ENCODE data around the gene SMAD9. TPM values are rescaled to one million over a fixed set of nuclear protein-coding genes. Genes with fewer than 3 reads are reported as not detected.
A peak's percentile ranks its signal among the peaks of the same experiment; 100 is the strongest.

SMAD9 gene
- total and polyA plus RNA-seq, 5 donors from 2014 or later: 0.06 to 0.15 (median 0.08) TPM; not detected in 2

DNA sequence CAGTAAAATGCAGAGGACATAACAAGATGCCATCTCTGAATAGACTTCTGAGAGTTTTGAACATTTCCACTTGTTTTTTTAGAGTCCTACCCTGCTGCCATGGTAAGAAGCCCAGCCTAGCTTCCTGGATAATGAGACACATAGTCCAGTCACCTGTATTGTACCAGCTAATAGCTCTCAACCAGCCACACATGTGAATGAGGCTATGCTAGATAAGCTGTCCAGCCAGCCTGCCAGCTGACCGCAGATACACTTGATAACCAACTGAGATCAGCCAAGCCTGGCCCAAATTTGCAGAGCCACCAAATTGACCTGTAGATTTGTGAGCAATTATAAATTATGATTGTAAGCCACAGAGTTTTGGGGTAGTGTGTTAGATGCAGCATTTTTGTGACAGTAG lies 90.3 kb downstream of the SMAD9 start:
- Mint-ChIP-seq H3K4me3 (no peak overlapping the region), H3K9me3 (no peaks in the 10 kb centered on the region), H3K27ac (peak overlapping the region in 2 of 3 donors; percentile 6 to 31), H3K4me1 (peaks cover 5 to 10% (median 7%) of the 10 kb centered on the region in 4 donors), H3K36me3 (peaks cover 16% of the 10 kb centered on the region), H3K27me3 (no peaks in the 10 kb centered on the region)
- Histone ChIP-seq H3K4me3 (ENCODE audit: low read depth, low read length) (no peak overlapping the region), H3K27ac (ENCODE audit: insufficient read depth, low read length, poor library complexity, severe bottlenecking) (no peak overlapping the region), H3K36me3 (ENCODE audit: control insufficient read depth, insufficient read depth, low read length) (peaks cover 27% of the 10 kb centered on the region), H3K9me3 (ENCODE audit: control insufficient read depth in 2 of 2, low read length in 2 of 2) (no peaks in the 10 kb centered on the region), H3K27me3 (ENCODE audit: control insufficient read depth, insufficient read depth, low read length) (no peaks in the 10 kb centered on the region), H3K4me1 (ENCODE audit: control insufficient read depth, insufficient read depth, low read length, poor library complexity, severe bottlenecking) (no peaks in the 10 kb centered on the region)
- ATAC-seq (ENCODE audit: low read depth in 2 of 2): no peak
- no peak for DNase-seq

DNA sequence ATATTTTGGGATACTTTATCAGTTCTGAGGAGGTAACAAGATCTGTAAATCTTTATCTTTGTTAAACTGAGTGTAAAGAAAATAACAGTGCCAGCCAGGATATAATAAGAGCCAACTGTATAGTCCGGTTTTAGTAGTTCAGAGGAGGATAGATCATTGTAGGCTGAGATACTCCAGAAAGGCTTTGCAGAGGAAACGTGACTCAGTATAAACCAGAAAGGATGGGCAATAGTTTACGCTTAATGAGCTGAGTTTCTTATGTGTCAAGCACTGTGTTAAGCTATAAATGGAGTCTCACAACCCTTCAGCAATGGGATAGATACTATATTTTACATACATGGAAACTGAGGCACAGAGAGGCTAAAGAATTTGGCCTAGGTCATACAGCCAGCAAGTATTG lies 97.3 kb downstream of the SMAD9 start:
- peaks cover 5% of the 10 kb centered on the region for H3K27me3 Mint-ChIP-seq
- no peaks in the 10 kb centered on the region for H3K9me3 Mint-ChIP-seq
- H3K27me3 ChIP-seq (ENCODE audit: control insufficient read depth, insufficient read depth, low read length): no peaks in the 10 kb centered on the region
- no peak overlapping the region for H3K27ac ChIP-seq (ENCODE audit: insufficient read depth, low read length, poor library complexity, severe bottlenecking)
- DNase-seq (peak in 1 of 3 donors; percentile 28), ATAC-seq (ENCODE audit: low read depth in 2 of 2) (no peak)
- peak overlapping the region; percentile 19 to 32 (median 24) for H3K27ac Mint-ChIP-seq
- peak overlapping the region; percentile 46 for H3K4me3 ChIP-seq (ENCODE audit: low read depth, low read length)
- H3K36me3 Mint-ChIP-seq: peaks cover 9% of the 10 kb centered on the region
- peak overlapping the region in 3 of 4 donors; percentile 5 to 61 (median 17) for H3K4me3 Mint-ChIP-seq
- H3K4me1 ChIP-seq (ENCODE audit: control insufficient read depth, insufficient read depth, low read length, poor library complexity, severe bottlenecking): peaks cover 49% of the 10 kb centered on the region
- peaks cover 12% of the 10 kb centered on the region for H3K36me3 ChIP-seq (ENCODE audit: control insufficient read depth, insufficient read depth, low read length)
- no peaks in the 10 kb centered on the region for H3K9me3 ChIP-seq (ENCODE audit: control insufficient read depth in 2 of 2, low read length in 2 of 2)
- H3K4me1 Mint-ChIP-seq: peaks cover 48 to 68% (median 56%) of the 10 kb centered on the region in 4 donors

- H3K36me3 Mint-ChIP-seq: peaks cover 4% of the 10 kb centered on the region
- no peaks in the 10 kb centered on the region for H3K9me3 Mint-ChIP-seq
- peak overlapping the region; percentile 95 to 99 (median 97) for H3K4me3 Mint-ChIP-seq
- H3K27me3 ChIP-seq (ENCODE audit: control insufficient read depth, insufficient read depth, low read length): no peaks in the 10 kb centered on the region
- peaks cover 10% of the 10 kb centered on the region for H3K27me3 Mint-ChIP-seq
- peak in 1 of 3 donors; percentile 78 for DNase-seq
- H3K4me1 ChIP-seq (ENCODE audit: control insufficient read depth, insufficient read depth, low read length, poor library complexity, severe bottlenecking): peaks cover 49% of the 10 kb centered on the region
- no peaks in the 10 kb centered on the region for H3K36me3 ChIP-seq (ENCODE audit: control insufficient read depth, insufficient read depth, low read length)
- ATAC-seq (ENCODE audit: low read depth in 2 of 2): peak; percentile 9 to 15
- H3K4me3 ChIP-seq (ENCODE audit: low read depth, low read length): peak overlapping the region; percentile 91
- peak overlapping the region; percentile 94 to 98 (median 96) for H3K27ac Mint-ChIP-seq
- no peaks in the 10 kb centered on the region for H3K9me3 ChIP-seq (ENCODE audit: control insufficient read depth in 2 of 2, low read length in 2 of 2)
- peak overlapping the region; percentile 77 for H3K27ac ChIP-seq (ENCODE audit: insufficient read depth, low read length, poor library complexity, severe bottlenecking)
- peaks cover 48 to 69% (median 56%) of the 10 kb centered on the region in 4 donors for H3K4me1 Mint-ChIP-seq
Observed at GRCh38 chr13:36820222-36820621, 99.8 kb downstream of the SMAD9 start.

DNA sequence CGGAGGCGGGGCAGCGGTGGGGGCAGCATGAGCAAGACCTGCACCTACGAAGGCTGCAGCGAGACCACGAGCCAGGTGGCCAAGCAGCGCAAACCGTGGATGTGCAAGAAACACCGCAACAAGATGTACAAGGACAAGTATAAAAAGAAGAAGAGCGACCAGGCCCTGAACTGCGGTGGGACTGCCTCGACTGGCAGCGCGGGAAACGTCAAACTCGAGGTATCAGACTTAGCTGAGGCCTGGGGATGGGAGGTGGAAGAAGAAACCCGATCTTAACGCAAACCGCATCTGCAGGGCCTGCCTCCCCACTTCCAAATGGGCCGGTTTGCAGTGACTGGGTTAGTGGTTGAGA lies 100.3 kb downstream of the SMAD9 start:
- Histone ChIP-seq H3K9me3 (ENCODE audit: control insufficient read depth in 2 of 2, low read length in 2 of 2) (no peaks in the 10 kb centered on the region), H3K4me1 (ENCODE audit: control insufficient read depth, insufficient read depth, low read length, poor library complexity, severe bottlenecking) (peaks cover 49% of the 10 kb centered on the region)
- peak; percentile 5 to 6 for ATAC-seq (ENCODE audit: low read depth in 2 of 2)

GRCh38 chr13:36818804-36819738 lies 101.0 kb downstream of the SMAD9 start, which contains the start of gene RFXAP:
TSS of gene RFXAP (plus strand) at chr13:36819222. CDS start at chr13:36819358, 136 bp downstream.
- Histone ChIP-seq H3K4me3 (ENCODE audit: low read depth, low read length) (peak within 1 kb of the TSS; percentile 97), H3K27me3 (ENCODE audit: control insufficient read depth, insufficient read depth, low read length) (peaks cover 2% of the 10 kb centered on the region), H3K27ac (ENCODE audit: insufficient read depth, low read length, poor library complexity, severe bottlenecking) (peak within 1 kb of the TSS; percentile 77), H3K36me3 (ENCODE audit: control insufficient read depth, insufficient read depth, low read length) (no peaks in the 10 kb centered on the region), H3K9me3 (ENCODE audit: control insufficient read depth in 2 of 2, low read length in 2 of 2) (no peaks in the 10 kb centered on the region), H3K4me1 (ENCODE audit: control insufficient read depth, insufficient read depth, low read length, poor library complexity, severe bottlenecking) (peaks cover 49% of the 10 kb centered on the region)
- Mint-ChIP-seq H3K36me3 (no peaks in the 10 kb centered on the region), H3K4me1 (peaks cover 36 to 57% (median 44%) of the 10 kb centered on the region in 4 donors), H3K27ac (peak within 1 kb of the TSS; percentile 94 to 98 (median 96)), H3K27me3 (peaks cover 11% of the 10 kb centered on the region), H3K4me3 (peak within 1 kb of the TSS; percentile 95 to 99 (median 97)), H3K9me3 (no peaks in the 10 kb centered on the region)
- DNase-seq: peak; percentile 89 to 93 (median 91)
- peak; percentile 92 to 93 for ATAC-seq (ENCODE audit: low read depth in 2 of 2)

More for the DNA sequence above, 100.3 kb downstream of the SMAD9 start:
- Mint-ChIP-seq H3K27ac (peak overlapping the region; percentile 94 to 98 (median 96)), H3K4me1 (peaks cover 43 to 64% (median 51%) of the 10 kb centered on the region in 4 donors), H3K36me3 (no peaks in the 10 kb centered on the region), H3K9me3 (no peaks in the 10 kb centered on the region), H3K27me3 (peaks cover 10% of the 10 kb centered on the region), H3K4me3 (peak overlapping the region; percentile 95 to 99 (median 97))
- peak overlapping the region; percentile 91 for H3K4me3 ChIP-seq (ENCODE audit: low read depth, low read length)
- H3K27ac ChIP-seq (ENCODE audit: insufficient read depth, low read length, poor library complexity, severe bottlenecking): peak overlapping the region; percentile 77
- no peaks in the 10 kb centered on the region for H3K36me3 ChIP-seq (ENCODE audit: control insufficient read depth, insufficient read depth, low read length)
- H3K27me3 ChIP-seq (ENCODE audit: control insufficient read depth, insufficient read depth, low read length): no peaks in the 10 kb centered on the region
- peak; percentile 7 to 66 (median 33) for DNase-seq

- peaks cover 30 to 49% (median 36%) of the 10 kb centered on the region in 4 donors for H3K4me1 Mint-ChIP-seq
- H3K27ac ChIP-seq (ENCODE audit: insufficient read depth, low read length, poor library complexity, severe bottlenecking): peak overlapping the region; percentile 77
- no peaks in the 10 kb centered on the region for H3K36me3 ChIP-seq (ENCODE audit: control insufficient read depth, insufficient read depth, low read length)
Observed at GRCh38 chr13:36817996-36818803, 101.8 kb downstream of the SMAD9 start.

GRCh38 chr13:36815062-36815461 lies 105.0 kb downstream of the SMAD9 start:
- DNase-seq (peak in 2 of 3 donors; percentile 9 to 34), ATAC-seq (ENCODE audit: low read depth in 2 of 2) (peak in 1 of 2 donors; percentile 15)
- Mint-ChIP-seq H3K27ac (no peak overlapping the region), H3K27me3 (peaks cover 36% of the 10 kb centered on the region), H3K4me3 (peak overlapping the region in 2 of 4 donors; percentile 40), H3K36me3 (no peaks in the 10 kb centered on the region), H3K4me1 (peaks cover 11 to 19% (median 12%) of the 10 kb centered on the region in 4 donors), H3K9me3 (peaks cover 0 to 2% (median 0%) of the 10 kb centered on the region in 7 donors)
- Histone ChIP-seq H3K4me3 (ENCODE audit: low read depth, low read length) (no peak overlapping the region), H3K27ac (ENCODE audit: insufficient read depth, low read length, poor library complexity, severe bottlenecking) (no peak overlapping the region), H3K4me1 (ENCODE audit: control insufficient read depth, insufficient read depth, low read length, poor library complexity, severe bottlenecking) (peaks cover 15% of the 10 kb centered on the region), H3K27me3 (ENCODE audit: control insufficient read depth, insufficient read depth, low read length) (peaks cover 17% of the 10 kb centered on the region), H3K36me3 (ENCODE audit: control insufficient read depth, insufficient read depth, low read length) (no peaks in the 10 kb centered on the region), H3K9me3 (ENCODE audit: control insufficient read depth in 2 of 2, low read length in 2 of 2) (no peaks in the 10 kb centered on the region)

More at GRCh38 chr13:36817996-36818803, 101.8 kb downstream of the SMAD9 start:
- DNase-seq (no peak), ATAC-seq (ENCODE audit: low read depth in 2 of 2) (no peak)
- H3K4me3 Mint-ChIP-seq: peak overlapping the region; percentile 94 to 97 (median 96)
- no peaks in the 10 kb centered on the region for H3K36me3 Mint-ChIP-seq
- no peaks in the 10 kb centered on the region for H3K9me3 ChIP-seq (ENCODE audit: control insufficient read depth in 2 of 2, low read length in 2 of 2)
- peaks cover 16% of the 10 kb centered on the region for H3K27me3 Mint-ChIP-seq
- H3K27me3 ChIP-seq (ENCODE audit: control insufficient read depth, insufficient read depth, low read length): peaks cover 4% of the 10 kb centered on the region
- peak overlapping the region; percentile 94 to 98 (median 96) for H3K27ac Mint-ChIP-seq
- H3K4me1 ChIP-seq (ENCODE audit: control insufficient read depth, insufficient read depth, low read length, poor library complexity, severe bottlenecking): peaks cover 43% of the 10 kb centered on the region
- no peaks in the 10 kb centered on the region for H3K9me3 Mint-ChIP-seq
- H3K4me3 ChIP-seq (ENCODE audit: low read depth, low read length): peak overlapping the region; percentile 97

Data from CD4-positive, CD25-positive, alpha-beta regulatory T cell (primary cell).